NCI-H82 (cell line): Measurements from ENCODE around the gene HIVEP1.
A peak's percentile ranks its signal among the peaks of the same experiment; 100 is the strongest.

Experiments used
- DNase-seq: peaks from one replicate; lab custom pipeline; 2025; lab: John Stamatoyannopoulos, UW

Gene HIVEP1

GRCh38 chr6:12020187-12020791, 8.2 kb downstream of the HIVEP1 start:
- DNase-seq, result no peak

GRCh38 chr6:12022481-12022880, 10.4 kb downstream of the HIVEP1 start:
- no peak for DNase-seq

GRCh38 chr6:12022953-12023388, 10.9 kb downstream of the HIVEP1 start:
- peak; percentile 74 for DNase-seq

GRCh38 chr6:12024216-12024615, 12.1 kb downstream of the HIVEP1 start:
- DNase-seq, result no peak

GRCh38 chr6:12024699-12025434, 12.8 kb downstream of the HIVEP1 start:
- no peak for DNase-seq

GRCh38 chr6:12026120-12026519, 14.0 kb downstream of the HIVEP1 start:
- no peak for DNase-seq

GRCh38 chr6:12026833-12027232, 14.7 kb downstream of the HIVEP1 start:
- no peak for DNase-seq

GRCh38 chr6:12028213-12028612, 16.1 kb downstream of the HIVEP1 start:
- no peak for DNase-seq

- DNase-seq, result no peak
Observed at GRCh38 chr6:12029979-12030737, 18.0 kb downstream of the HIVEP1 start.

- DNase-seq, result no peak
Observed at GRCh38 chr6:12030993-12031550, 19.0 kb downstream of the HIVEP1 start.

GRCh38 chr6:12032783-12033573, 20.9 kb downstream of the HIVEP1 start:
- DNase-seq, result peak; percentile 14

- peak; percentile 13 for DNase-seq
Observed at GRCh38 chr6:12033770-12034169, 21.7 kb downstream of the HIVEP1 start.

- no peak for DNase-seq
Observed at GRCh38 chr6:12034349-12034748, 22.2 kb downstream of the HIVEP1 start.

GRCh38 chr6:12034837-12035236, 22.7 kb downstream of the HIVEP1 start:
- DNase-seq, result no peak

- no peak for DNase-seq
Observed at GRCh38 chr6:12036766-12037165, 24.7 kb downstream of the HIVEP1 start.

- no peak for DNase-seq
Observed at GRCh38 chr6:12037798-12038197, 25.7 kb downstream of the HIVEP1 start.

GRCh38 chr6:12039540-12040459, 27.7 kb downstream of the HIVEP1 start:
- DNase-seq, result no peak

- no peak for DNase-seq
Observed at GRCh38 chr6:12047304-12047703, 35.2 kb downstream of the HIVEP1 start.

GRCh38 chr6:12047792-12048432, 35.8 kb downstream of the HIVEP1 start:
- DNase-seq, result no peak

- DNase-seq, result no peak
Observed at GRCh38 chr6:12048609-12049008, 36.5 kb downstream of the HIVEP1 start.
